Fibroblast of lung (primary cell): ENCODE data around the gene CMIP. TPM values are rescaled to one million over a fixed set of nuclear protein-coding genes. Genes with fewer than 3 reads are reported as not detected.

Source experiments
- DNase-seq, 2 donors: peaks; one replicate each; pipeline versions ENCODE4 v3.0.0 to v3.0.0-alpha.2; 2010; ENCODE audit warnings: low read depth in 2 of 2
- H2AFZ ChIP-seq: 2 replicates; pipeline ENCODE4 v1.5.1; 2012; ENCODE audit warnings: low read length, control low read depth, inconsistent platforms
- H3K27ac ChIP-seq: 2 replicates; pipeline ENCODE4 v1.5.1; 2011; ENCODE audit warnings: low read length, control low read depth; ENCODE audit not compliant: insufficient read depth
- H3K27me3 ChIP-seq: 2 replicates; pipeline ENCODE4 v1.5.1; 2011; ENCODE audit warnings: mild to moderate bottlenecking, low read length; ENCODE audit not compliant: control insufficient read depth, insufficient read depth
- H3K36me3 ChIP-seq: 2 replicates; pipeline ENCODE4 v1.5.1; 2011; ENCODE audit warnings: low read length; ENCODE audit not compliant: control insufficient read depth, insufficient read depth
- H3K4me1 ChIP-seq: 2 replicates; pipeline ENCODE4 v1.5.1; 2011; ENCODE audit warnings: low read length; ENCODE audit not compliant: control insufficient read depth, insufficient read depth; ENCODE audit errors: extremely low read depth
- H3K4me2 ChIP-seq: 2 replicates; pipeline ENCODE4 v1.5.1; 2011; ENCODE audit warnings: low read length, control low read depth; ENCODE audit not compliant: insufficient read depth; ENCODE audit errors: extremely low read depth
- H3K4me3 ChIP-seq, 4 experiments: fragments of 200-600 bp in 1 of 4; sonication (generic) in 1 of 4; replicated peaks in 1 of 4; 2 replicates each; pipeline ENCODE4 v1.5.1; 2011 to 2016; ENCODE audit warnings: low read length in 4 of 4, low read depth in 3 of 4, mild to moderate bottlenecking in 3 of 4, control low read depth in 2 of 4, inconsistent platforms in 1 of 4, mixed read lengths in 1 of 4; ENCODE audit not compliant: insufficient read depth in 1 of 4; ENCODE audit errors: control extremely low read depth in 1 of 4
- H3K79me2 ChIP-seq: 2 replicates; pipeline ENCODE4 v1.5.1; 2012; ENCODE audit warnings: mild to moderate bottlenecking, low read length, inconsistent platforms; ENCODE audit not compliant: control insufficient read depth, insufficient read depth
- H3K9ac ChIP-seq: 2 replicates; pipeline ENCODE4 v1.5.1; 2011; ENCODE audit warnings: mild to moderate bottlenecking, low read length, control low read depth; ENCODE audit not compliant: insufficient read depth
- H3K9me3 ChIP-seq: 2 replicates; pipeline ENCODE4 v1.5.1; 2012; ENCODE audit warnings: low read depth, low read length; ENCODE audit not compliant: control insufficient read depth, insufficient read depth
- H4K20me1 ChIP-seq: 2 replicates; pipeline ENCODE4 v1.5.1; 2011; ENCODE audit warnings: low read length; ENCODE audit not compliant: control insufficient read depth, insufficient read depth; ENCODE audit errors: extremely low read depth
- EZH2 ChIP-seq: IDR thresholded peaks from 2 replicates; pipeline ENCODE4 v1.5.1; 2012; ENCODE audit warnings: low read length, control low read depth, mild to moderate bottlenecking; ENCODE audit errors: missing control alignments
- polyA plus RNA-seq, 2 donors: library from polyadenylated mRNA; depleted of rRNA in 1 of 2; stranded (reverse) in 1 of 2; unstranded in 1 of 2; fragments of >200 nt; gene quantifications; 2 replicates each; pipeline ENCODE4 v1.2.1, GENCODE V29; 2011 to 2012; ENCODE audit warnings: missing spikeins in 1 of 2
- total RNA-seq: library from RNA; depleted of rRNA; stranded (reverse); fragments of >200 nt; gene quantifications from 2 replicates; pipeline ENCODE4 v1.2.1, GENCODE V29; 2014
- TF ChIP-seq, protein P1 (sequence below), 2 donors: IDR thresholded peaks in 1 of 2; conservative IDR thresholded peaks in 1 of 2; 1 replicate in 1 of 2; 2 replicates in 1 of 2; pipeline ENCODE4 v1.5.1; 2011 to 2012; ENCODE audit warnings: low read length in 2 of 2, control low read depth in 1 of 2, inconsistent platforms in 1 of 2, low read depth in 1 of 2, mild to moderate bottlenecking in 1 of 2

Gene CMIP
- total and polyA plus RNA-seq, 2 donors (not counting 1 experiment from before 2014, with no cell fraction given): 1.9 to 5.1 TPM

DNA sequence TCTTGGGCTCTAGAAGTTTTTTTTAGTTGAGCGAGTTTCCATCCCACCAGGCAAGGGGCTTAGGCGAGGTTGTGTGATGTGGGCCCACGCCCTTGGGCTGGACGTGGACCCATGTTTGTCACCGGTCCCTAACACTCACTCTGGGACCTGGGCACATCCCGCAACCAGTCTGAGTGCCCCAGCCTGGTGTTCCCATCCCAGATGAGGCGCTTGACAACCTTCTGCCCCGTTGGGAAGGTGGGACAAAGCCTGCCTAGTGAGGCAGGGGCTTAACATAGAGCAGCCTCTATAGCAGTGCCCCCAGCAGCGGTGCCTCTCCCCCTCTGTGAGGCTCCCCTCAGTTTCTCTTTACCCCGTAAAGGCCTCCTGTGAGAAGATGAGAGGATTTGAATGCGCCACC is 22.5 kb downstream of the CMIP start:
- no peak for TF ChIP-seq EZH2
- TF ChIP-seq, protein P1, sequence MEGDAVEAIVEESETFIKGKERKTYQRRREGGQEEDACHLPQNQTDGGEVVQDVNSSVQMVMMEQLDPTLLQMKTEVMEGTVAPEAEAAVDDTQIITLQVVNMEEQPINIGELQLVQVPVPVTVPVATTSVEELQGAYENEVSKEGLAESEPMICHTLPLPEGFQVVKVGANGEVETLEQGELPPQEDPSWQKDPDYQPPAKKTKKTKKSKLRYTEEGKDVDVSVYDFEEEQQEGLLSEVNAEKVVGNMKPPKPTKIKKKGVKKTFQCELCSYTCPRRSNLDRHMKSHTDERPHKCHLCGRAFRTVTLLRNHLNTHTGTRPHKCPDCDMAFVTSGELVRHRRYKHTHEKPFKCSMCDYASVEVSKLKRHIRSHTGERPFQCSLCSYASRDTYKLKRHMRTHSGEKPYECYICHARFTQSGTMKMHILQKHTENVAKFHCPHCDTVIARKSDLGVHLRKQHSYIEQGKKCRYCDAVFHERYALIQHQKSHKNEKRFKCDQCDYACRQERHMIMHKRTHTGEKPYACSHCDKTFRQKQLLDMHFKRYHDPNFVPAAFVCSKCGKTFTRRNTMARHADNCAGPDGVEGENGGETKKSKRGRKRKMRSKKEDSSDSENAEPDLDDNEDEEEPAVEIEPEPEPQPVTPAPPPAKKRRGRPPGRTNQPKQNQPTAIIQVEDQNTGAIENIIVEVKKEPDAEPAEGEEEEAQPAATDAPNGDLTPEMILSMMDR (conservative IDR thresholded peaks at IDR 0.05 in 1 of 2, IDR thresholded peaks at IDR 0.05 in 1 of 2; ENCODE audit: low read depth in 1 of 2, low read length in 2 of 2): no peak
- Histone ChIP-seq H4K20me1 (no peaks in the 10 kb centered on the region), H3K27ac (no peak overlapping the region), H3K4me3 (no peak overlapping the region), H3K4me1 (peaks cover 2% of the 10 kb centered on the region), H3K9me3 (no peaks in the 10 kb centered on the region), H2AFZ (no peak overlapping the region), H3K79me2 (peaks cover 8% of the 10 kb centered on the region), H3K4me2 (no peak overlapping the region), H3K9ac (no peak overlapping the region), H3K27me3 (no peaks in the 10 kb centered on the region), H3K36me3 (no peaks in the 10 kb centered on the region)
- DNase-seq: no peak

DNA sequence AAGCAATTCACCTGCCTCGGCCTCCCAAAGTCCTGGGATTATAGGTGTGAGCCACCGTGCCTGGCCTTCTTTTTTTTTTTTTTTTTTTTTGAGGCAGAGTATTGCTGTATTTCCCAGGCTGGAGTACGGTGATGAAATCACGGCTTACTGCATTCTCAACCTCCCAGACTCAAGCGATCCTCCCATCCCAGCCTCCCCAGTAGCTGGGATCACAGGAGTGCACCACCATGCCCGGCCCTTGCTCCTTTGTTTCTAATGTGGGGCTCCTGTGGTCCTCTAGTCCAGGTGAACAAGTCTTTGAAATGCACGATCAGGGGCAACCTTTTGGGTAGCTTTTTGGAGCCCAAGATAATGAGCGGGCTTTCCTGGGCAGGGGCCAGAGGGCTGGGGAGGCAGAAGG is 23.2 kb downstream of the CMIP start:
- TF ChIP-seq, protein P1 (conservative IDR thresholded peaks at IDR 0.05 in 1 of 2, IDR thresholded peaks at IDR 0.05 in 1 of 2; ENCODE audit: low read depth in 1 of 2, low read length in 2 of 2): no peak
- TF ChIP-seq EZH2: no peak
- peaks cover 12% of the 10 kb centered on the region for H3K79me2 ChIP-seq
- H4K20me1 ChIP-seq: no peaks in the 10 kb centered on the region
- DNase-seq: no peak
- no peaks in the 10 kb centered on the region for H3K36me3 ChIP-seq
- no peaks in the 10 kb centered on the region for H3K9me3 ChIP-seq
- no peaks in the 10 kb centered on the region for H3K27me3 ChIP-seq
- no peak overlapping the region for H3K9ac ChIP-seq
- H2AFZ ChIP-seq: no peak overlapping the region
- no peak overlapping the region for H3K4me3 ChIP-seq
- no peak overlapping the region for H3K27ac ChIP-seq
- no peak overlapping the region for H3K4me2 ChIP-seq
- peaks cover 3% of the 10 kb centered on the region for H3K4me1 ChIP-seq

- Histone ChIP-seq H4K20me1 (no peaks in the 10 kb centered on the region), H3K27me3 (no peaks in the 10 kb centered on the region), H3K4me1 (peaks cover 3% of the 10 kb centered on the region), H3K79me2 (peaks cover 12% of the 10 kb centered on the region), H3K4me2 (no peak overlapping the region), H3K9me3 (no peaks in the 10 kb centered on the region), H3K27ac (no peak overlapping the region), H2AFZ (no peak overlapping the region), H3K36me3 (no peaks in the 10 kb centered on the region), H3K4me3 (no peak overlapping the region), H3K9ac (no peak overlapping the region)
- TF ChIP-seq EZH2: no peak
- TF ChIP-seq, protein P1 (conservative IDR thresholded peaks at IDR 0.05 in 1 of 2, IDR thresholded peaks at IDR 0.05 in 1 of 2; ENCODE audit: low read depth in 1 of 2, low read length in 2 of 2): no peak
- no peak for DNase-seq
Measured at GRCh38 chr16:81468269-81468902, 23.8 kb downstream of the CMIP start.
